Stimulated activated naive CD8-positive, alpha-beta T cell treated with anti-CD3 and anti-CD28 coated beads, Interleukin-15, amount 100 ng/mL, for 72 hours (primary cell): Measurements from ENCODE around the gene MATK.
"Not testable (repeated sequence)": the region's sequence is repeated elsewhere in the genome, so short reads cannot be mapped to it uniquely, and the experiment has no call there.

ENCODE experiments used
- ATAC-seq: fragments of 150-1000 bp; cut with Tn5 transposase; 2 replicates; pipeline ENCODE4 v1.10.0; 2021; ENCODE audit warnings: mild to moderate bottlenecking, moderate library complexity
- DNase-seq, 2 donors: peaks; one replicate each; pipeline ENCODE4 v3.0.0; 2021 to 2022
- H3K27ac Mint-ChIP-seq, 2 donors: one replicate each; pipeline ENCODE4 v1.8.0; 2022; ENCODE audit warnings: mild to moderate bottlenecking in 2 of 2, mixed read lengths in 2 of 2, moderate library complexity in 2 of 2
- H3K27me3 Mint-ChIP-seq: one replicate; pipeline ENCODE4 v1.8.0; 2022; ENCODE audit warnings: mixed read lengths
- H3K4me1 Mint-ChIP-seq: one replicate; pipeline ENCODE4 v1.8.0; 2022; ENCODE audit warnings: mild to moderate bottlenecking, mixed read lengths
- H3K4me3 Mint-ChIP-seq, 2 donors: one replicate each; pipeline ENCODE4 v1.8.0; 2022; ENCODE audit warnings: mild to moderate bottlenecking in 2 of 2, mixed read lengths in 2 of 2, moderate library complexity in 1 of 2
- H3K9me3 Mint-ChIP-seq, 2 donors: one replicate each; pipeline ENCODE4 v1.8.0; 2022; ENCODE audit warnings: mixed read lengths in 2 of 2

Gene MATK

GRCh38 chr19:3771906-3772455, 14.2 kb downstream of the MATK start, which contains the start of gene RAX2:
RAX2 (minus strand) TSS chr19:3772228; CDS start chr19:3771742, 486 bp downstream.
- Mint-ChIP-seq H3K4me3 (no peak within 1 kb of the TSS), H3K9me3 (no peaks in the 10 kb centered on the region), H3K4me1 (peaks cover under 1% of the 10 kb centered on the region), H3K27ac (peak within 1 kb of the TSS; percentile 44 to 64), H3K27me3 (no peaks in the 10 kb centered on the region)
- DNase-seq (no peak), ATAC-seq (no peak)

DNA sequence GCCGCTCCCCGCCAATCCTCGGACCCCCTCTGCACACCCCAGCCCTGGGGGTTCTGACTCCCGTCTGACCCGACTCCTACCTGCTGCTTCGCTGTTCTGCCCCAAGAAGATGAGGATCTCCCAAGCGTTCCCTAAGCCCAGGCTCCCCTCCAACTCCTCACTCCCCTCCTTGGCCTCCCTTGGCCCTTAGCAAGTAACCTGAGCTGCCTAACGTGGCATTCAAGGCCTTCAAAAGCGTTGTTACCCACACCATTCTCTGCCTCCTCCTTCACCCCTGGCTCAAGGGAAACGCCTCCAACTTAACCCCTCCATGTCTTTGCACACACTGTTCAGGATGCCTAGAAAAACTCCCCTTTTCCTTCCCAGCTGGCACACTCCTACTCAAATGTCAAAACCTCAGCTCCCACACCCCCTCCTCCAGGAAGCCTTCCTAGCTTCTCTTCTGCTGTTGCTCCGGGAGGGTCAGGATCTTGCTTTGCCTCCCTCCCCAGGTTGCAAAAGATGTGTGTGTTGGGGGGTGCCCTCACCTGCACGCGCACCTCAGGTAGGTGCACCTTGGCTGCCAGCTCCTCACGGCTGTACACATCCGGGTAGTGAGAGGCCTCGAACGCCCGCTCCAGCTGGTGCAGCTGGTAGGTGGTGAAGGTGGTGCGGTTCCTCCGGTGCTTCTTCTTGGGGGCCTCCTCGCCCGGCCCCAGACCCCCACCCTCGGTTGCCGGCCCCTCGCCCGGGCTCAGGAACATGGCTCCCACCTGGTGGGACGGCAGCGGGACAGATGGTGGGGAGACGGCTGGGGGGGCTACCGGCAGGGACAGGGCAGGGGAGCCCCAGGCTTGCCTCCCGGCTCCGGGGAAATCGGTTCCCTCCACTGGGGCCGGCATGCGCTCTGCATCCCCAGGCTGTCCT, 14.9 kb downstream of the MATK start:
- Mint-ChIP-seq H3K4me1 (peaks cover 8% of the 10 kb centered on the region), H3K27me3 (no peaks in the 10 kb centered on the region), H3K9me3 (no peaks in the 10 kb centered on the region), H3K27ac (no peak overlapping the region), H3K4me3 (no peak overlapping the region)
- no peak for DNase-seq
- no peak for ATAC-seq

- DNase-seq (no peak), ATAC-seq (no peak)
- Mint-ChIP-seq H3K27me3 (no peaks in the 10 kb centered on the region), H3K4me3 (no peak overlapping the region), H3K4me1 (peaks cover 13% of the 10 kb centered on the region), H3K27ac (no peak overlapping the region), H3K9me3 (no peaks in the 10 kb centered on the region)
Observed at GRCh38 chr19:3770136-3770999, 15.8 kb downstream of the MATK start.

- ATAC-seq (peak; percentile 11), DNase-seq (no peak)
- Mint-ChIP-seq H3K9me3 (no peaks in the 10 kb centered on the region), H3K27me3 (no peaks in the 10 kb centered on the region), H3K27ac (no peak overlapping the region), H3K4me3 (no peak overlapping the region), H3K4me1 (peaks cover 13% of the 10 kb centered on the region)
Observed at GRCh38 chr19:3769494-3769893, 16.7 kb downstream of the MATK start.

DNA sequence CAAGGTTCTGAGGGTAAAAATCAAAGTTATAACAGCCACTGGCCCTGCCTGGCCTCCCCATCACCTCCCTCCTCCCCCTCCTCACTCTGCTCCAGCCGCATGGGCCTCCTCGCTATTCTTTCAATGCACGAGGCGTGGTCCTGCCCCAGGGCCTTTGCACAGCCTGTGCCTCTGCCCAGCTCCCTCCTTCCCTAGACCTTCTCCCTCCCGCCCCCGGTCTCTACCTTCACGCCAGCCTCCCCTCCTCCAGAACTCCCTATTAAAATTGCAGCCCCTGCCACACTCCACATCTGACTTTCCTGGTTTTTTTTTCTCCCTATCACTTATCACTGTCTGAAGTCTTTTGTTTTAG, 17.5 kb downstream of the MATK start:
- Mint-ChIP-seq H3K27me3 (no peaks in the 10 kb centered on the region), H3K4me3 (no peak overlapping the region), H3K4me1 (peaks cover 13% of the 10 kb centered on the region), H3K9me3 (no peaks in the 10 kb centered on the region), H3K27ac (no peak overlapping the region)
- ATAC-seq (no peak), DNase-seq (no peak)

DNA sequence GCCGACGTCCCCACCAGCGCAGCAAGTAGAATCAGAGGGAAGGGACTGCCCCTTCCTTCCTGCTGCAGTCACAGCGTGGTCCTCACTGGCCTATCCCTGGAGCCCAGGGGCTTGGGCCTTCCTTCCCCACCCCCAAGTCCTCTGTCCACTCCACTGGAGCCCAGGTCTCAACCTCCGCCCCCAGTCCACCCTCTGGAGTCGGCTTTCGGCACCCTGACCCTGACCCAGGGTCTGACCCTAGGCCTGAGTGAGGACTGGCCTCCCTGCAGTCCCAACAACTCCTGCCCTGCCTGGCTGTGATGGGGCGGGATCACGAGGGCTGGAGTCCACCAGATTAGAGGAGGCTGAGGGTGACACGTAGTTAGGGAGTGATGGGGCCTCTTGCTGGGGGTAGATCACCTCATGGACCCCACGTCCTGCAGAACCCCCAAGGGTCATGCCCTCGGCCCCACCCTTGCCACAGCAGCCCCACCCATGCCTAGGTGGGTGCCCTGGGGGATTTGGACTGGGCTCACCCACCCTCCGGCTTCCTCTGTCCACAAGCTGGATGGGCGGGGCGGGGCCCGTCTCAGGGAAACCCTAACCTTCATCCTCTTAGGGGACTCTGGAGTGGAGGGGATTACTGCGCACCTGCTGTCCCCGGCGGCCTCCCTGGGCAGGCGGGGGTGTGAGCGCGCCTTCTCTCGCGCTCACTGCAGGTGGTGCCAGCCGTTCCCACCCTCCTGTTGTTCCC, 18.0 kb downstream of the MATK start:
- Mint-ChIP-seq H3K27ac (no peak overlapping the region), H3K4me3 (no peak overlapping the region), H3K27me3 (no peaks in the 10 kb centered on the region), H3K9me3 (no peaks in the 10 kb centered on the region), H3K4me1 (peaks cover 16% of the 10 kb centered on the region)
- no peak for DNase-seq
- ATAC-seq = no peak

- Mint-ChIP-seq H3K4me1 (peaks cover 24% of the 10 kb centered on the region), H3K4me3 (peak overlapping the region in 1 of 2 donors; percentile 37), H3K27me3 (no peaks in the 10 kb centered on the region), H3K9me3 (no peaks in the 10 kb centered on the region), H3K27ac (peak overlapping the region in 1 of 2 donors; percentile 93)
- ATAC-seq (no peak), DNase-seq (no peak)
Observed at GRCh38 chr19:3767050-3767449, 19.1 kb downstream of the MATK start.

- peak overlapping the region; percentile 67 to 93 for H3K27ac Mint-ChIP-seq
- no peak for ATAC-seq
- peaks cover 29% of the 10 kb centered on the region for H3K4me1 Mint-ChIP-seq
- DNase-seq = peak in 1 of 2 donors; percentile 43
- no peaks in the 10 kb centered on the region for H3K27me3 Mint-ChIP-seq
- H3K4me3 Mint-ChIP-seq = peak overlapping the region; percentile 8 to 60
- no peaks in the 10 kb centered on the region for H3K9me3 Mint-ChIP-seq
Observed at GRCh38 chr19:3766520-3766919, 19.7 kb downstream of the MATK start.

DNA sequence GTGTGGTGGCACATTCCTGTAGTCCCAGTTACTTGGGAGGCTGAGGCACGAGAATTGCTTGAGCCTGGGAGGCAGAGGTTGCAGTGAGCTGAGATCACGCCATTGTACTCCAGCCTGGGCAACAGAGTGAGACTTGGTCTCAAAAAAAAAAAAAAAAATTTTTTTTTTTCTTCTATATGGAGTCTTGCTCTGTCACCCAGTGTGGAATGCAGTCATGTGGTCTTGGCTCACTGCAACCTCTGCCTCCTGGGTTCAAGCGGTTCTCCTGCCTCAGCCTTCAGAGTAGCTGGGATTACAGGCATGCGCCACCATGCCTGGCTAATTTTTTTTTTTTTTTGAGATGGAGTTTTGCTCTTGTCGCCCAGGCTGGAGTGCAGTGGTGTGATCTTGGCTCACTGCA, 20.4 kb downstream of the MATK start:
- H3K9me3 Mint-ChIP-seq, ATAC-seq, H3K27me3 Mint-ChIP-seq, H3K27ac Mint-ChIP-seq, DNase-seq: not testable (repeated sequence)
- Mint-ChIP-seq H3K4me1 (peaks cover 37% of the 10 kb centered on the region), H3K4me3 (peak overlapping the region in 1 of 2 donors; percentile 15)

DNA sequence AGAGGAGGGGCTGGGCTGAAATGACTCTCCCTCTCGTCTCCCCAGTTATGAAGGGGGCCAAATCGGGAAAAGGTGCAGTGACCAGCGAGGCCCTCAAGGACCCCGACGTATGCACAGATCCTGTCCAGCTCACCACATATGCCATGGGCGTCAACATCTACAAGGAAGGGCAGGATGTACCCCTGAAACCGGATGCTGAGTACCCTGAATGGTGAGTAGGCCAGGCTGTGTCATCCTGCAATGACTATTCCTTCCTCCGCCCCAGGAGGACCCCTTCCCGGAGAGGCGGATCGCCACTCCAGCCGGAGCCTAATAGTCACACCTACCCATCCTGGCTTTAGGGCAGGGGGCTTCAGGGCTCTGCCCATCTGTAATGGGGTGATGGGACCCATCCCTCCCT, 21.1 kb downstream of the MATK start:
- DNase-seq (no peak), ATAC-seq (no peak)
- H3K27ac Mint-ChIP-seq = no peak overlapping the region
- H3K4me3 Mint-ChIP-seq = no peak overlapping the region
- H3K9me3 Mint-ChIP-seq = no peaks in the 10 kb centered on the region
- H3K27me3 Mint-ChIP-seq = no peaks in the 10 kb centered on the region
- H3K4me1 Mint-ChIP-seq = peaks cover 43% of the 10 kb centered on the region

DNA sequence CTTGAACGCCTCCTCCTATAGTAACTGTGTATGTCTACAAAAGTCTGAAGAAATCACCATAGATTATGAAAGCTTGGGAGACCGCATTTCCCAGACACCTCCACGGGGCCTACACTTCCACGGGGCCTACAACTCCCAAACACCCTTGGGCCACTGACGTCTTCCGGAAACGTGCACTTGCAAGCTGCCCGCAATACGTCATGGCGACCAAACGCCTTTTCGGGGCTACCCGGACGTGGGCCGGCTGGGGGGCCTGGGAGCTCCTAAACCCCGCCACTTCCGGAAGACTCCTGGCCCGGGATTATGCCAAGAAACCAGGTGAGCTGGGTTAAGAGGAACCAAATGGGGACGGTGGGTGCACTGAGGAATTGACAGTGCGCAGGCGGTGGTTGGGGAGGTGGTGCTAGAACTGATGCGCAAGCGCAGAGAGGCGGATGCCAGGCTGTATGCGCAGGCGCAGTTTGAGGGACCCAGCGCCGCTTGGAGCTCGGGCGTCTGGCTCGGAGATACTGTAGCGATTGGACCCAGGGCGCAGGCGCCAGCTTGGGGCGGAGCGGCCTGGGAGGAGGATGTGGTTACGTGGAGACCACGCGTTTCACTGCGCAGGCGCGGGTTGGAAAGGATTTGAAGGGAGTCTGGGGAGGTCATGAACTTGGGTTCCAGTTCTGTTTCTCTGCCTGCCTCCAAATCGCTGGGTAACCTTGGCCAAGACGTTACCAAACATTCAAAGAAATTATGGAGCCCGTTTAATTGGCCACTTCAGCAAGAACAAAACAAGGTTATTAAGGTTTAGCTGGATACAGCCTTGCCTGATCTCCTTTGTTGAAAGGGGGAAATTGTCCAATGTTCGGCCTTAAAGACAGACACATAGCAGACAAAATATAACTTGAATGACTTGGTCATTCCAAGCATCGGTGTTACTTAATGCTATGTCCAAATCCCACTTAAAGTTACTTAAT, 23.4 kb downstream of the MATK start, which contains the start of gene MRPL54:
TSS of gene MRPL54 (plus strand) at position 182 of the 959 bp plus-strand sequence. CDS start at position 201, 19 bp downstream.
- peak; percentile 100 for DNase-seq
- Mint-ChIP-seq H3K27ac (peak within 1 kb of the TSS; percentile 100), H3K4me3 (peak within 1 kb of the TSS; percentile 97 to 100), H3K9me3 (no peaks in the 10 kb centered on the region), H3K4me1 (peaks cover 55% of the 10 kb centered on the region), H3K27me3 (no peaks in the 10 kb centered on the region)
- peak; percentile 89 for ATAC-seq

DNA sequence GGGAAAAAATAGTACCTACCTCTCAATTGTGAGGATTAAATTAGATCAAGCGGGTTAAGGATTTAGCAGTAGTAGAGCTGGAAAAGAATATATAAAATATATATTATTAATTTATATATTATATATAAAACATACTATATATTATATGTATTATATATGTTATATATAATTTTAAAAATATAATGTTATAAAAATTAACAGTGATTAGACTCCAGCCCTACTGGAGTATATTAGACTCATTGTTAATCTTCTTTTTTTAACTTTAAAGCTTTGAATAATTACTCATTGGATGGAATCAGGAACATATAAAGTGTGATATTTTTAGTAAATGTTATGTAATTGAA, 24.1 kb downstream of the MATK start:
- Mint-ChIP-seq H3K9me3 (no peaks in the 10 kb centered on the region), H3K27me3 (no peaks in the 10 kb centered on the region), H3K4me1 (peaks cover 55% of the 10 kb centered on the region), H3K27ac (peak overlapping the region; percentile 98 to 100), H3K4me3 (peak overlapping the region; percentile 97 to 100)
- ATAC-seq (no peak), DNase-seq (no peak)

DNA sequence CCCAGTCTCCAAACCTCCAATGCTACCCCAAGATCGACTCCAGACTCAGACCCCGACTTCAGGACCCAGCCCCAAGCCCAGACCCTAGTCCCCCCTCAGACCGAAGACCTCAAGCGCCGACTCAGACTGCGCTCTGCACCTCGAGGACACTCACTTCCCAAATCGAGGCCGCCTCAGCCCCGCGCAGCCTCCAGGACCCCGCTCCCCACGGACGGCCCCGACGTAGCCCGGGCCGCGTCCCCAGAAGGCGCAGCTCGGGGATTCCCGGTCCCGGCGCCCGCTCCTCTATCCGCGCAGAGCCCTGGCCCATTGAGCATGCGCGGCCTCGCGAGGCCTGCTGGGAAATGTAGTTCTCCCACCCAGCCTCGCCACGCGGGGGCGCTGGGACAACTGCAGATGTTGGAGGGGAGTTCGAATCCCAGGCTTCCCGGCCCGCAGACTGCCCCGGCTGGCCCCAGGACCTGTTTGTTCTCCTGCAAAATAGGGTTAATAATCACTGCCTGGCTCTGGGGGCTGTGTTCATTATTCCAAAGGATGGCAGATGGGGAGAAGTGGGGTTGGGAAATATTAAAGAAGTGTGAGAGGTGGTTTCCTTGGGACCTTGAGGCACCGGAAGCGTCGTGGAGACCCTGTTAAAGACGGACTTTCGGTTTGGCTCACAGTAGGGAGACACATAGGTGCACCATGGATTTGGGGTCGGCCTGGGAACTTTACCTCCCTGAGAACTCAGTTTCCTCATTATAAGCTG, 24.6 kb downstream of the MATK start, which contains the start of gene APBA3:
TSS of gene APBA3 (minus strand) at position 311 of the 748 bp plus-strand sequence. CDS start 1,428 bp downstream, outside the sequence.
- ATAC-seq = peak; percentile 62
- H3K27me3 Mint-ChIP-seq = no peaks in the 10 kb centered on the region
- H3K9me3 Mint-ChIP-seq = no peaks in the 10 kb centered on the region
- H3K27ac Mint-ChIP-seq = peak within 1 kb of the TSS; percentile 100
- H3K4me3 Mint-ChIP-seq = peak within 1 kb of the TSS; percentile 97 to 100
- peaks cover 50% of the 10 kb centered on the region for H3K4me1 Mint-ChIP-seq
- peak; percentile 97 for DNase-seq
